ENCODE measurements around the gene SLC25A22.

SLC25A22 gene

GRCh38 chr11:763073-763463 is 35.0 kb downstream of the SLC25A22 start:
- TF ChIP-seq CTCF (IDR thresholded peaks at IDR 0.05; ENCODE audit: low read length, missing control alignments) = no peak
- DNase-seq (ENCODE audit: low read depth) = no peak
- H3K4me3 ChIP-seq (replicated peaks; ENCODE audit: low read depth, low read length) = no peak overlapping the region

GRCh38 chr11:762421-763072 is 35.5 kb downstream of the SLC25A22 start:
- no peak for TF ChIP-seq CTCF (IDR thresholded peaks at IDR 0.05; ENCODE audit: low read length, missing control alignments)
- no peak overlapping the region for H3K4me3 ChIP-seq (replicated peaks; ENCODE audit: low read depth, low read length)
- DNase-seq (ENCODE audit: low read depth) = peak; percentile 66

- TF ChIP-seq CTCF (IDR thresholded peaks at IDR 0.05; ENCODE audit: low read length, missing control alignments) = no peak
- DNase-seq (ENCODE audit: low read depth) = no peak
Measured at GRCh38 chr11:761526-762108, 36.5 kb downstream of the SLC25A22 start.

GRCh38 chr11:760236-760635 is 37.8 kb downstream of the SLC25A22 start:
- TF ChIP-seq CTCF (IDR thresholded peaks at IDR 0.05; ENCODE audit: low read length, missing control alignments) = no peak
- DNase-seq (ENCODE audit: low read depth) = no peak
- H3K4me3 ChIP-seq (replicated peaks; ENCODE audit: low read depth, low read length) = no peak overlapping the region

More at GRCh38 chr11:761526-762108, 36.5 kb downstream of the SLC25A22 start:
- H3K4me3 ChIP-seq (replicated peaks; ENCODE audit: low read depth, low read length) = no peak overlapping the region

GRCh38 chr11:749731-750130 is 48.4 kb downstream of the SLC25A22 start:
- TF ChIP-seq CTCF (IDR thresholded peaks at IDR 0.05; ENCODE audit: low read length, missing control alignments) = no peak
- H3K4me3 ChIP-seq (replicated peaks; ENCODE audit: low read depth, low read length) = no peak overlapping the region
- DNase-seq (ENCODE audit: low read depth) = no peak

GRCh38 chr11:748007-748359 is 50.1 kb downstream of the SLC25A22 start:
- H3K4me3 ChIP-seq (replicated peaks; ENCODE audit: low read depth, low read length) = peak overlapping the region; percentile 70
- no peak for TF ChIP-seq CTCF (IDR thresholded peaks at IDR 0.05; ENCODE audit: low read length, missing control alignments)
- DNase-seq (ENCODE audit: low read depth) = no peak

All from fibroblast of pulmonary artery (primary cell).